ENCODE data around the gene CHRND. TPM values are rescaled to one million over a fixed set of nuclear protein-coding genes. Genes with fewer than 3 reads are reported as not detected.

The CHRND gene
- total and polyA plus RNA-seq, 2 of the 13 experiments (the other 11 are each of a cell fraction or from before 2014, with no cell fraction given): 0.18 TPM; not detected in 1

- TF ChIP-seq, protein P1, sequence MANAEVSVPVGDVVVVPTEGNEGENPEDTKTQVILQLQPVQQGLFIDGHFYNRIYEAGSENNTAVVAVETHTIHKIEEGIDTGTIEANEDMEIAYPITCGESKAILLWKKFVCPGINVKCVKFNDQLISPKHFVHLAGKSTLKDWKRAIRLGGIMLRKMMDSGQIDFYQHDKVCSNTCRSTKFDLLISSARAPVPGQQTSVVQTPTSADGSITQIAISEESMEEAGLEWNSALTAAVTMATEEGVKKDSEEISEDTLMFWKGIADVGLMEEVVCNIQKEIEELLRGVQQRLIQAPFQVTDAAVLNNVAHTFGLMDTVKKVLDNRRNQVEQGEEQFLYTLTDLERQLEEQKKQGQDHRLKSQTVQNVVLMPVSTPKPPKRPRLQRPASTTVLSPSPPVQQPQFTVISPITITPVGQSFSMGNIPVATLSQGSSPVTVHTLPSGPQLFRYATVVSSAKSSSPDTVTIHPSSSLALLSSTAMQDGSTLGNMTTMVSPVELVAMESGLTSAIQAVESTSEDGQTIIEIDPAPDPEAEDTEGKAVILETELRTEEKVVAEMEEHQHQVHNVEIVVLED (CRISPR knock-in tag; IDR thresholded peaks at IDR 0.05; ENCODE audit: borderline replicate concordance): no peak
- TF ChIP-seq YEATS2 (CRISPR knock-in tag; IDR thresholded peaks at IDR 0.05; ENCODE audit: borderline replicate concordance) (0 out of 2 replicates have a peak, but pooled peaks have one; percentile 19), HNRNPH1 (optimal IDR thresholded peaks at IDR 0.05; ENCODE audit: low read depth, low read length) (no peak), NR1H2 (CRISPR knock-in tag; IDR thresholded peaks at IDR 0.05; ENCODE audit: borderline replicate concordance, low read depth) (no peak), HDAC1 (CRISPR knock-in tag; IDR thresholded peaks at IDR 0.05) (no peak), RAD51 (IDR thresholded peaks at IDR 0.05; ENCODE audit: borderline replicate concordance) (no peak), HOXA3 (CRISPR knock-in tag; IDR thresholded peaks at IDR 0.05) (peak; percentile 42; the same call in 1 of the 2 replicates), HOXA5 (CRISPR knock-in tag; IDR thresholded peaks at IDR 0.05) (no peak), ZNF136 (CRISPR knock-in tag; IDR thresholded peaks at IDR 0.05; ENCODE audit: low read depth) (no peak), ZNF557 (CRISPR knock-in tag; IDR thresholded peaks at IDR 0.05) (no peak), NR2F2 (IDR thresholded peaks at IDR 0.05; ENCODE audit: borderline replicate concordance, low read depth) (no peak), MAF1 (CRISPR knock-in tag; IDR thresholded peaks at IDR 0.05; ENCODE audit: borderline replicate concordance) (0 out of 2 replicates have a peak, but pooled peaks have one; percentile 11), CEBPZ (IDR thresholded peaks at IDR 0.05; ENCODE audit: low read length) (no peak), MEF2D (CRISPR knock-in tag; IDR thresholded peaks at IDR 0.05) (no peak), ZNF12 (CRISPR knock-in tag; IDR thresholded peaks at IDR 0.05) (0 out of 2 replicates have a peak, but pooled peaks have one; percentile 34), ZNF251 (CRISPR knock-in tag; IDR thresholded peaks at IDR 0.05) (no peak), SAP130 (CRISPR knock-in tag; IDR thresholded peaks at IDR 0.05; ENCODE audit: low read depth) (peak; percentile 49), ZNF709 (CRISPR knock-in tag; IDR thresholded peaks at IDR 0.05) (no peak), ZNF143 (CRISPR knock-in tag; IDR thresholded peaks at IDR 0.05) (0 out of 2 replicates have a peak, but pooled peaks have one; percentile 24), ZMYM4 (CRISPR knock-in tag; IDR thresholded peaks at IDR 0.05) (peak; percentile 36; the same call in 1 of the 2 replicates), RFX3 (CRISPR knock-in tag; IDR thresholded peaks at IDR 0.05) (no peak), ZNF577 (CRISPR knock-in tag; IDR thresholded peaks at IDR 0.05; ENCODE audit: borderline replicate concordance, low read depth) (no peak)
These were observed 2.0 kb upstream of the CHRND start (continued) for GRCh38 chr2:232523682-232524597.
